Stimulated activated CD8-positive, alpha-beta memory T cell treated with anti-CD3 and anti-CD28 coated beads, Interleukin-4, amount 100 ng/mL, for 1 hour (primary cell): Measurements from ENCODE around the gene TBC1D2.

Experiments used
- DNase-seq, 2 donors: peaks; one replicate each; pipeline ENCODE4 v3.0.0-alpha.2; 2020; ENCODE audit warnings: low read depth in 2 of 2, low spot score in 1 of 2

TBC1D2 gene

GRCh38 chr9:98241357-98242300 lies 13.8 kb downstream of the TBC1D2 start:
- DNase-seq, result no peak

GRCh38 chr9:98240475-98240874 lies 15.0 kb downstream of the TBC1D2 start:
- DNase-seq, result no peak

GRCh38 chr9:98236901-98237487 lies 18.5 kb downstream of the TBC1D2 start:
- DNase-seq, result no peak

- DNase-seq, result no peak
Observed at GRCh38 chr9:98235126-98235525, 20.3 kb downstream of the TBC1D2 start.

- DNase-seq, result no peak
Observed at GRCh38 chr9:98234245-98234825, 21.1 kb downstream of the TBC1D2 start.

- no peak for DNase-seq
Observed at GRCh38 chr9:98232926-98233325, 22.5 kb downstream of the TBC1D2 start.

- DNase-seq, result no peak
Observed at GRCh38 chr9:98231770-98232478, 23.5 kb downstream of the TBC1D2 start.

- DNase-seq, result no peak
Observed at GRCh38 chr9:98230789-98231188, 24.7 kb downstream of the TBC1D2 start.

GRCh38 chr9:98230304-98230703 lies 25.1 kb downstream of the TBC1D2 start:
- DNase-seq, result no peak

GRCh38 chr9:98229620-98230019 lies 25.8 kb downstream of the TBC1D2 start:
- no peak for DNase-seq

- DNase-seq, result no peak
Observed at GRCh38 chr9:98229090-98229395, 26.4 kb downstream of the TBC1D2 start.

- DNase-seq, result no peak
Observed at GRCh38 chr9:98228392-98229089, 26.9 kb downstream of the TBC1D2 start.

- no peak for DNase-seq
Observed at GRCh38 chr9:98227883-98228282, 27.6 kb downstream of the TBC1D2 start.

GRCh38 chr9:98226957-98227356 lies 28.5 kb downstream of the TBC1D2 start:
- DNase-seq, result no peak

GRCh38 chr9:98226516-98226915 lies 28.9 kb downstream of the TBC1D2 start:
- no peak for DNase-seq

GRCh38 chr9:98225015-98225442 lies 30.4 kb downstream of the TBC1D2 start:
- no peak for DNase-seq

- DNase-seq, result no peak
Observed at GRCh38 chr9:98222885-98223691, 32.4 kb downstream of the TBC1D2 start.

- no peak for DNase-seq
Observed at GRCh38 chr9:98220911-98221310, 34.5 kb downstream of the TBC1D2 start.

- DNase-seq, result no peak
Observed at GRCh38 chr9:98219794-98220370, 35.6 kb downstream of the TBC1D2 start.

GRCh38 chr9:98219364-98219716 lies 36.1 kb downstream of the TBC1D2 start:
- DNase-seq, result no peak
